Thyroid gland (tissue), 4 donors: ENCODE data around the gene SLC31A1.

ENCODE experiments used
- CTCF ChIP-seq, 6 experiments: fragments of 200-600 bp in 3 of 6; fragments of 450-650 bp in 3 of 6; sonication (generic) in 3 of 6; IDR thresholded peaks; one replicate each; pipeline ENCODE4 v1.5.1; 2016 to 2019; ENCODE audit warnings: antibody characterized with exemption in 6 of 6, mild to moderate bottlenecking in 2 of 6, inconsistent platforms in 1 of 6, moderate library complexity in 1 of 6
- POLR2A ChIP-seq, 2 donors: fragments of 450-650 bp; IDR thresholded peaks; one replicate each; pipeline ENCODE4 v1.6.1; 2017; ENCODE audit warnings: antibody characterized with exemption in 2 of 2, mild to moderate bottlenecking in 2 of 2, moderate library complexity in 1 of 2

DNA sequence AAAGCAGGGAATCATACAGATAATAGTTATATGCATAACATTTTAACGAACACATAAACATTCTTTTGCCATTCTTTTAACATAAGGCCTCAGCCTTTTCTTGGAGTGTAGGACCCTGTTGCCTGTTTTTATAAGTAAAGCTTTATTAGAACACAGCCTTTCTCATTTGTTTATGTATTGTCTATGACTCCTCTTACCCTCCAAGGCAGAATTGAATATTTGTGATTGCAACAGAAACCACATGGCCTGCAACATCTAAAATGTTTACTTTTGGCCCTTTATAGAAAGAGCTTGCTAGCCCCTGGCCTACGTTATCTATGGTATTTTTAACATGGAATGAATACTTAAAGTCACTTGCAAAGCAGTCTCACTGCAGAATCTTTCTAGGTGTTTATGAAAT, 2.6 kb downstream of the SLC31A1 start:
- TF ChIP-seq CTCF (IDR thresholded peaks at IDR 0.05) (no peak), POLR2A (IDR thresholded peaks at IDR 0.05) (no peak)
